Measurements from ENCODE around the gene GDF11. TPM values are rescaled to one million over a fixed set of nuclear protein-coding genes. Genes with fewer than 3 reads are reported as not detected.
A peak's percentile ranks its signal among the peaks of the same experiment; 100 is the strongest.

The GDF11 gene
- total RNA-seq, 2 experiments from 2014 or later = 4.4 to 6.6 TPM

- Mint-ChIP-seq H3K4me1 (ENCODE audit: low read depth) (peaks cover 34% of the 10 kb centered on the region), H3K9me3 (no peaks in the 10 kb centered on the region), H3K4me3 (peak overlapping the region; percentile 96), H3K27ac (peak overlapping the region; percentile 92), H3K27me3 (peaks cover 4% of the 10 kb centered on the region), H3K36me3 (ENCODE audit: low read depth) (peaks cover 21% of the 10 kb centered on the region)
- intact Hi-C loops (cut with DNase I, micrococcal nuclease) = no loop called here
- peak overlapping the region; percentile 93 to 94 for H3K27ac ChIP-seq (ENCODE audit: low read depth in 1 of 2, low read length in 2 of 2)
- peaks cover 18% of the 10 kb centered on the region for H3K36me3 ChIP-seq (ENCODE audit: insufficient read depth, low read length)
- TF ChIP-seq CTCF (IDR thresholded peaks at IDR 0.05) = no peak
- peak overlapping the region; percentile 75 for H3K4me3 ChIP-seq (ENCODE audit: low read length)
- no peak for ATAC-seq (ENCODE audit: poor library complexity)
- no peaks in the 10 kb centered on the region for H3K27me3 ChIP-seq (ENCODE audit: control insufficient read depth in 1 of 2, insufficient read depth in 2 of 2, low read length in 2 of 2)
- peak in 2 of 14 experiments; percentile 30 to 34 for DNase-seq
- H3K4me1 ChIP-seq (ENCODE audit: insufficient read depth, low read length) = peaks cover 44% of the 10 kb centered on the region
- CTCF ChIA-PET = interaction anchor here (1.3 kb wide), 1 partner anchor 21 kb away, joined by 7 read pairs; no protein-coding TSS in a partner anchor
- H3K9me3 ChIP-seq (ENCODE audit: control insufficient read depth in 1 of 2, insufficient read depth in 1 of 2, low read length in 2 of 2) = no peaks in the 10 kb centered on the region
- POLR2A ChIA-PET = interaction anchor here (1.3 to 2.7 kb wide), 6 partner anchors 12 to 256 kb away, joined by 3 to 30 read pairs (median 12); partner anchors contain the start of genes CD63, DNAJC14, ORMDL2 and RAB5B
Observed at GRCh38 chr12:55717011-55718007, 25.6 kb upstream of the GDF11 start.

- ATAC-seq (ENCODE audit: poor library complexity) = no peak
- H3K36me3 ChIP-seq (ENCODE audit: insufficient read depth, low read length) = peaks cover 18% of the 10 kb centered on the region
- no peak for TF ChIP-seq CTCF (IDR thresholded peaks at IDR 0.05)
- CTCF ChIA-PET = interaction anchor here (1.3 kb wide), 1 partner anchor 21 kb away, joined by 7 read pairs; no protein-coding TSS in a partner anchor
- H3K4me1 Mint-ChIP-seq (ENCODE audit: low read depth) = peaks cover 34% of the 10 kb centered on the region
- POLR2A ChIA-PET = interaction anchor here (1.3 kb wide), 2 partner anchors 11 to 111 kb away, joined by 3 to 4 read pairs; partner anchors contain the start of genes CD63 and DNAJC14
- no peak overlapping the region for H3K4me3 ChIP-seq (ENCODE audit: low read length)
- peak overlapping the region; percentile 12 for H3K27ac Mint-ChIP-seq
- no peaks in the 10 kb centered on the region for H3K9me3 ChIP-seq (ENCODE audit: control insufficient read depth in 1 of 2, insufficient read depth in 1 of 2, low read length in 2 of 2)
- H3K4me3 Mint-ChIP-seq = peak overlapping the region; percentile 96
- no peak overlapping the region for H3K27ac ChIP-seq (ENCODE audit: low read depth in 1 of 2, low read length in 2 of 2)
- intact Hi-C loops (cut with DNase I, micrococcal nuclease) = no loop called here
- peaks cover 44% of the 10 kb centered on the region for H3K4me1 ChIP-seq (ENCODE audit: insufficient read depth, low read length)
- no peak for DNase-seq
- H3K27me3 ChIP-seq (ENCODE audit: control insufficient read depth in 1 of 2, insufficient read depth in 2 of 2, low read length in 2 of 2) = no peaks in the 10 kb centered on the region
- peaks cover 21% of the 10 kb centered on the region for H3K36me3 Mint-ChIP-seq (ENCODE audit: low read depth)
- peaks cover 4% of the 10 kb centered on the region for H3K27me3 Mint-ChIP-seq
- H3K9me3 Mint-ChIP-seq = no peaks in the 10 kb centered on the region
Observed at GRCh38 chr12:55718015-55718414, 24.9 kb upstream of the GDF11 start.

GRCh38 chr12:55718624-55719275, 24.2 kb upstream of the GDF11 start:
- peak overlapping the region; percentile 12 for H3K27ac Mint-ChIP-seq
- H3K4me3 Mint-ChIP-seq = peak overlapping the region; percentile 54
- ChIA-PET CTCF (no interaction called here), POLR2A (interaction anchor here (0.9 to 1.3 kb wide), 3 partner anchors 10 to 207 kb away, joined by 3 to 4 read pairs (median 3); partner anchors contain the start of gene CD63)
- TF ChIP-seq CTCF (IDR thresholded peaks at IDR 0.05) = no peak
- no peaks in the 10 kb centered on the region for H3K9me3 Mint-ChIP-seq
- Histone ChIP-seq H3K4me1 (ENCODE audit: insufficient read depth, low read length) (peaks cover 44% of the 10 kb centered on the region), H3K27ac (ENCODE audit: low read depth in 1 of 2, low read length in 2 of 2) (no peak overlapping the region), H3K36me3 (ENCODE audit: insufficient read depth, low read length) (peaks cover 18% of the 10 kb centered on the region), H3K27me3 (ENCODE audit: control insufficient read depth in 1 of 2, insufficient read depth in 2 of 2, low read length in 2 of 2) (no peaks in the 10 kb centered on the region), H3K9me3 (ENCODE audit: control insufficient read depth in 1 of 2, insufficient read depth in 1 of 2, low read length in 2 of 2) (no peaks in the 10 kb centered on the region), H3K4me3 (ENCODE audit: low read length) (no peak overlapping the region)
- ATAC-seq (ENCODE audit: poor library complexity) (no peak), DNase-seq (no peak)
- peaks cover 21% of the 10 kb centered on the region for H3K36me3 Mint-ChIP-seq (ENCODE audit: low read depth)
- intact Hi-C loops (cut with DNase I, micrococcal nuclease) = no loop called here
- H3K4me1 Mint-ChIP-seq (ENCODE audit: low read depth) = peaks cover 34% of the 10 kb centered on the region
- peaks cover 4% of the 10 kb centered on the region for H3K27me3 Mint-ChIP-seq

All from CD4-positive, alpha-beta T cell (primary cell).